Trophoblast cell (in vitro differentiated cells and primary cell): ENCODE measurements around the gene CNDP2.

ENCODE experiments used
- DNase-seq, 2 donors: peaks; one replicate each; pipeline ENCODE4 v3.0.0-alpha.2; 2016
- H2AFZ ChIP-seq: 2 replicates; pipeline ENCODE4 v1.6.1; 2013; ENCODE audit warnings: low read length, moderate library complexity, mild to moderate bottlenecking; ENCODE audit not compliant: insufficient read depth, poor library complexity
- H2AK5ac ChIP-seq: 2 replicates; pipeline ENCODE4 v1.6.1; 2013; ENCODE audit warnings: mild to moderate bottlenecking, low read length
- H2BK120ac ChIP-seq: 2 replicates; pipeline ENCODE4 v1.6.1; 2013; ENCODE audit warnings: low read length, mild to moderate bottlenecking, moderate library complexity; ENCODE audit not compliant: insufficient read depth, poor library complexity
- H2BK12ac ChIP-seq: 2 replicates; pipeline ENCODE4 v1.6.1; 2013; ENCODE audit warnings: mild to moderate bottlenecking, low read length, moderate library complexity
- H2BK5ac ChIP-seq: 2 replicates; pipeline ENCODE4 v1.6.1; 2013; ENCODE audit warnings: low read length, low read depth, moderate library complexity, mild to moderate bottlenecking; ENCODE audit not compliant: poor library complexity
- H3K14ac ChIP-seq: 2 replicates; pipeline ENCODE4 v1.6.1; 2013; ENCODE audit warnings: mild to moderate bottlenecking, low read length
- H3K18ac ChIP-seq: 2 replicates; pipeline ENCODE4 v1.6.1; 2013; ENCODE audit warnings: mild to moderate bottlenecking, low read length
- H3K23ac ChIP-seq: 2 replicates; pipeline ENCODE4 v1.6.1; 2013; ENCODE audit warnings: low read length
- H3K27ac ChIP-seq: 2 replicates; pipeline ENCODE4 v1.5.1; 2013; ENCODE audit warnings: low read depth, mild to moderate bottlenecking, inconsistent platforms, low read length, moderate library complexity
- H3K27me3 ChIP-seq: 2 replicates; pipeline ENCODE4 v1.6.1; 2013; ENCODE audit warnings: inconsistent platforms, mild to moderate bottlenecking, low read length, moderate library complexity; ENCODE audit not compliant: insufficient read depth
- H3K36me3 ChIP-seq, 2 experiments: 1 replicate in 1 of 2; 2 replicates in 1 of 2; pipeline ENCODE4 v1.6.1; 2013; ENCODE audit warnings: low read length in 2 of 2, mild to moderate bottlenecking in 2 of 2, moderate library complexity in 1 of 2; ENCODE audit not compliant: insufficient read depth in 2 of 2, control insufficient read depth in 1 of 2
- H3K4ac ChIP-seq: 2 replicates; pipeline ENCODE4 v1.6.1; 2013; ENCODE audit warnings: low read depth, mild to moderate bottlenecking, low read length, moderate library complexity
- H3K4me1 ChIP-seq, 2 experiments: 1 replicate in 1 of 2; 2 replicates in 1 of 2; pipeline ENCODE4 v1.6.1; 2013; ENCODE audit warnings: low read length in 2 of 2, mild to moderate bottlenecking in 2 of 2, moderate library complexity in 1 of 2; ENCODE audit not compliant: insufficient read depth in 2 of 2, control insufficient read depth in 1 of 2
- H3K4me2 ChIP-seq: 2 replicates; pipeline ENCODE4 v1.6.1; 2013; ENCODE audit warnings: inconsistent platforms, mild to moderate bottlenecking, low read length, moderate library complexity
- H3K4me3 ChIP-seq: 2 replicates; pipeline ENCODE4 v1.5.1; 2013; ENCODE audit warnings: mild to moderate bottlenecking, low read depth, low read length, inconsistent platforms
- H3K79me1 ChIP-seq: one replicate; pipeline ENCODE4 v1.6.1; 2013; ENCODE audit warnings: low read length
- H3K79me2 ChIP-seq: 2 replicates; pipeline ENCODE4 v1.6.1; 2013; ENCODE audit warnings: low read length, mild to moderate bottlenecking; ENCODE audit not compliant: control insufficient read depth, insufficient read depth, poor library complexity
- H3K9ac ChIP-seq: 2 replicates; pipeline ENCODE4 v1.6.1; 2013; ENCODE audit warnings: mild to moderate bottlenecking, low read length
- H3K9me3 ChIP-seq: 2 replicates; pipeline ENCODE4 v1.6.1; 2013; ENCODE audit warnings: low read depth, mild to moderate bottlenecking, control low read depth, inconsistent platforms, low read length; ENCODE audit not compliant: insufficient read depth
- H4K12ac ChIP-seq: 2 replicates; pipeline ENCODE4 v1.6.1; 2013; ENCODE audit warnings: low read depth, mild to moderate bottlenecking, low read length, moderate library complexity
- H4K8ac ChIP-seq: 2 replicates; pipeline ENCODE4 v1.6.1; 2013; ENCODE audit warnings: low read depth, mild to moderate bottlenecking, low read length, moderate library complexity
- H4K91ac ChIP-seq: one replicate; pipeline ENCODE4 v1.6.1; 2013; ENCODE audit warnings: low read depth, mild to moderate bottlenecking, low read length, moderate library complexity
- WGBS: extraction: QIAGEN DNeasy Blood & Tissue Kit; methylation state at CpG from one replicate; pipeline ENCODE4 v1.1.7; 2013; ENCODE audit warnings: missing lambda C conversion rate; ENCODE audit not compliant: insufficient read length, insufficient coverage; ENCODE audit errors: extremely low coverage; 5-methylcytosine and 5-hydroxymethylcytosine counted together

The CNDP2 gene

DNA sequence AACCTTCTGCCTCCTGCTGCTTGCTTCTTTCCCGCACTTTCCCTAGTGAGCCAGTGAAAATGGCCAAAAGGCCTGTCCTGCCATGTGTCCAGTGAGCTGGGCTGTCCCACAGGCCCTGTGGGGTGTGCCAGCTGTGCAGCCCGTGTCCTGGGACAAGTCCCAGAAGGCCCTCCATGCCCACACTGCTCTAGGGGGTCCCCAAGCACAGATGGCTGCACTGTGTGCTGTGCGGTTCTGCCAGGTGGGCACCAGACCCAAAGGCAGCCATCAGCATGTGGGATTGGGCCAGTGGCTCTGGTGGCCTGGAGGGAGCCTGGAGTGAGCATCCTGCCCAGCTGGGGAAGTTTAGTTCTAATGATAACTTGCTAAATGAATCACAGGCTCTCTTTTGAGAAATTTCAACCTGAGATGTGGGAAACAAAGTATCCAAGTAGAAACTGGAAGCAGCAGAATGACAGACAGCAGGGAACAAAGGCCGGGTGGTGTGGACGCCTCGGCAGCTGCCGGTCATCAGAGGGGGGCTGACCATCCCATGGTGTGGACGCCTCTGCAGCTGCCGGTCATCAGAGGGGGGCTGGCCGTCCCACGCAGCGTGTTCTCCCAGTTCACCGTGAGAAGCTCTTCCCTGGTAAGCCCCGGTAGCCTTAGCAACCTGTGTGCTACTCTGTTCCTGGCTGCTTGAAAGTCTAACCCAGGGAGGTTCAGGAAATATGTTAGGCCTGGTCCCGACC is 9.9 kb upstream of the CNDP2 start:
- Histone ChIP-seq H3K4ac (no peak overlapping the region), H3K79me1 (no peaks in the 10 kb centered on the region), H3K79me2 (no peaks in the 10 kb centered on the region), H3K9ac (no peak overlapping the region), H3K23ac (no peak overlapping the region), H3K36me3 (no peaks in the 10 kb centered on the region), H4K91ac (no peak overlapping the region), H3K9me3 (peaks cover 2% of the 10 kb centered on the region), H4K12ac (no peak overlapping the region), H3K4me3 (peak overlapping the region; percentile 9), H3K14ac (no peak overlapping the region), H2AK5ac (no peak overlapping the region), H2AFZ (no peak overlapping the region), H3K27me3 (no peaks in the 10 kb centered on the region), H2BK120ac (no peak overlapping the region), H4K8ac (no peak overlapping the region), H3K4me2 (no peak overlapping the region), H3K18ac (no peak overlapping the region), H3K27ac (no peak overlapping the region), H3K4me1 (no peaks in the 10 kb centered on the region), H2BK12ac (no peak overlapping the region), H2BK5ac (no peak overlapping the region)
- no CpG with 5 or more reads among the region's 15 CpGs for WGBS
- DNase-seq = no peak

DNA sequence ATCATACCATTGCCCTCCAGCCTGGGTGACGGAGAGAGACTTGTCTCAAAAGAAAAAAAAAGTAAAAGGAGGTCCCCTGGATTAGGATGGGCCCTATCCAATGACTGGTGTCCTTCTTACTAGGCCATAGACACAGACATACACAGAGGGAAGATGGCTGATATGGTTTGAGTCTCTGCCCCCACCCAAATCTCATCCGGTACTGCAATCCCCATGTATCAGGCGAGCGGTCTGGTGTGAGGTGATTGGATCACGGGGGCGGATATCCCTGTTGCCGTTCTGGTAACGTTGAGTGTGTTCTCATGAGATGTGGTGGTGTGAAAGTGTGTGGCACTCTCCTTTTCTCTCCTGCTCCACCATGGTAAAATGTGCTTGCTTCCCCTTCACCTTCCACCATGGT is 7.8 kb upstream of the CNDP2 start:
- Histone ChIP-seq H3K4ac (no peak overlapping the region), H3K79me1 (no peaks in the 10 kb centered on the region), H3K4me2 (no peak overlapping the region)

DNA sequence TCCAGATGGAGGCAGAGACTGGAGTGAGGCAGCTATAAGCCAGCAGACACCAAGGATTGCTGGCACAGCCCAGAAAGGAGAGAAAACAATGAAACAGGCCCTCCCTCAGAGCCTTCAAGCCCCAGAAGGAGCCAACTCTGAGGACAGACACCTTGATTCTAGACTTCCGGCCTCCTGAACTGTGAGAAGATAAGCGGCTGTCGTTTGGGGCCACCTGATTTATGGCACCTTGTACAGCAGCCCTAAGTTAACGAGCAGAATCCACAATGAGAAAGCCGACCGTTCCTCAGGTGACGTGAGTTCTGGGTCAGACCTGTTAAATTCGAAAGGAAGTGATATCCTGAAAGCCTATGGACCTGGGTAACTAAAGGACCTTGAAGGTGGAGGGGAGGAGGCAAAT is 7.3 kb upstream of the CNDP2 start:
- Histone ChIP-seq H2AK5ac (no peak overlapping the region), H3K4me3 (no peak overlapping the region), H4K8ac (no peak overlapping the region), H2AFZ (no peak overlapping the region), H3K36me3 (no peaks in the 10 kb centered on the region), H3K9me3 (peaks cover 2% of the 10 kb centered on the region), H3K23ac (no peak overlapping the region), H3K27ac (no peak overlapping the region), H3K4me2 (no peak overlapping the region), H3K27me3 (no peaks in the 10 kb centered on the region), H3K79me1 (no peaks in the 10 kb centered on the region), H4K12ac (no peak overlapping the region), H3K18ac (no peak overlapping the region), H4K91ac (no peak overlapping the region), H3K9ac (no peak overlapping the region), H3K14ac (no peak overlapping the region), H2BK12ac (no peak overlapping the region), H2BK120ac (no peak overlapping the region), H2BK5ac (no peak overlapping the region), H3K79me2 (no peaks in the 10 kb centered on the region), H3K4ac (no peak overlapping the region), H3K4me1 (no peaks in the 10 kb centered on the region)
- no CpG with 5 or more reads among the region's 8 CpGs for WGBS
- DNase-seq = no peak

More for the DNA sequence above, 7.8 kb upstream of the CNDP2 start:
- H3K9me3 ChIP-seq = peaks cover 2% of the 10 kb centered on the region
- H4K91ac ChIP-seq = no peak overlapping the region
- H3K4me1 ChIP-seq = no peaks in the 10 kb centered on the region
- H4K8ac ChIP-seq = no peak overlapping the region
- H3K4me3 ChIP-seq = no peak overlapping the region
- H3K23ac ChIP-seq = no peak overlapping the region
- no peak for DNase-seq
- no peak overlapping the region for H3K14ac ChIP-seq
- no peak overlapping the region for H3K9ac ChIP-seq
- WGBS = no CpG with 5 or more reads among the region's 8 CpGs
- H2BK12ac ChIP-seq = no peak overlapping the region
- no peak overlapping the region for H3K27ac ChIP-seq
- H3K27me3 ChIP-seq = no peaks in the 10 kb centered on the region
- no peak overlapping the region for H2BK120ac ChIP-seq
- no peak overlapping the region for H2BK5ac ChIP-seq
- no peak overlapping the region for H4K12ac ChIP-seq
- no peak overlapping the region for H2AFZ ChIP-seq
- no peak overlapping the region for H2AK5ac ChIP-seq
- no peaks in the 10 kb centered on the region for H3K36me3 ChIP-seq
- no peak overlapping the region for H3K18ac ChIP-seq
- no peaks in the 10 kb centered on the region for H3K79me2 ChIP-seq

DNA sequence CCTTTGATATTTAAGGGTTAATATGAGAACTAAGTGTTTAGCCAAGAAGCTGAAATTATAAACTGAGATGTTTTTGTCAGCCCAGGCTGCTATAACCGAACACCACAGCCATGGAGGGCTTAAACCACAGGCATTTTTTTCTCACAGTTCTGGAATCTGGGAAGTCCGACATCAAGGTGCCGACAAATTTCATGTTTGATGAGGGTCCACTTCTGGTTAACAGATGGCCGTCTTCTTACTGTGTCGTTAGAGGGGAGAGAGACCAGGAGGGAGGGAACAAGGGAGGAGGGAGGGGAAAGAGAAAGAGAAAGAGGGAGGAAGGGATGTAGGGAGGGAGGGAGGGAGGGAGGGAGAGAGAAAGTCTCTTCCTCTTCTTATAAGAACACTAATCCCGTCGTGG is 6.5 kb upstream of the CNDP2 start:
- H3K4me1 ChIP-seq = no peaks in the 10 kb centered on the region
- no CpG with 5 or more reads among the region's 7 CpGs for WGBS
- H3K27me3 ChIP-seq = no peaks in the 10 kb centered on the region
- H3K9ac ChIP-seq = no peak overlapping the region
- no peak overlapping the region for H3K18ac ChIP-seq
- no peak overlapping the region for H2BK120ac ChIP-seq
- no peaks in the 10 kb centered on the region for H3K36me3 ChIP-seq
- H4K8ac ChIP-seq = no peak overlapping the region
- no peak overlapping the region for H3K4me3 ChIP-seq
- H2BK5ac ChIP-seq = no peak overlapping the region
- no peaks in the 10 kb centered on the region for H3K79me2 ChIP-seq
- H4K91ac ChIP-seq = no peak overlapping the region
- H3K27ac ChIP-seq = no peak overlapping the region
- DNase-seq = peak in 1 of 2 donors; percentile 14
- H2AFZ ChIP-seq = no peak overlapping the region
- no peak overlapping the region for H2BK12ac ChIP-seq
- H3K23ac ChIP-seq = no peak overlapping the region
- no peak overlapping the region for H2AK5ac ChIP-seq
- H3K9me3 ChIP-seq = peaks cover 2% of the 10 kb centered on the region
- no peak overlapping the region for H3K4me2 ChIP-seq
- H3K14ac ChIP-seq = no peak overlapping the region
- no peaks in the 10 kb centered on the region for H3K79me1 ChIP-seq
- no peak overlapping the region for H4K12ac ChIP-seq
- no peak overlapping the region for H3K4ac ChIP-seq
